Lower leg skin (tissue), 3 donors: ENCODE measurements around the gene OBP2A.

Experiments
- POLR2A ChIP-seq, 2 donors: fragments of 450-650 bp; IDR thresholded peaks; one replicate each; pipeline ENCODE4 v1.6.1; 2016 to 2017; ENCODE audit warnings: antibody characterized with exemption in 2 of 2, mild to moderate bottlenecking in 1 of 2, moderate library complexity in 1 of 2
- TF ChIP-seq, protein P1 (sequence below), 3 donors: fragments of 450-650 bp; IDR thresholded peaks; one replicate each; pipeline ENCODE4 v1.5.1; 2016; ENCODE audit warnings: antibody characterized with exemption in 3 of 3, mild to moderate bottlenecking in 3 of 3, moderate library complexity in 2 of 3

DNA sequence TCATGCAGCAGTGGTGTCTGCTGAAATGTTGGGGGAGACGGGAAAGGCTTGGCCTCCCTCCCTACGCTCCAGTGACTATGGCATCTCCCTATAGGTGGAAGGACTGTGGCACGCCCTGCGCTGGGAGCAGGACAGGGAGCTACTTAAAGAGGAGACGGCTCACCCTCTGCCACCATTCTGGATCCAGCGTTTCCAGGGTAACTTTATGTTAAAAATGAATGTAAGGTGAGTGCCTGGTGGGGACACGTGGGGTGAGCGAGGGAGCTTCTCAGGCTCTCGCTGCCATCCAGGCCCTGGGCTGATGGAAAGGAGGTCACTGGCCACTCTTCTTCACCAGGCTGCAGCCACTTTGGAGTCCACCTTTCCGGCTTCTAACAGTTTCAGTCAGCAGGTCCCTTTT lies 31.3 kb downstream of the OBP2A start:
- TF ChIP-seq, protein P1, sequence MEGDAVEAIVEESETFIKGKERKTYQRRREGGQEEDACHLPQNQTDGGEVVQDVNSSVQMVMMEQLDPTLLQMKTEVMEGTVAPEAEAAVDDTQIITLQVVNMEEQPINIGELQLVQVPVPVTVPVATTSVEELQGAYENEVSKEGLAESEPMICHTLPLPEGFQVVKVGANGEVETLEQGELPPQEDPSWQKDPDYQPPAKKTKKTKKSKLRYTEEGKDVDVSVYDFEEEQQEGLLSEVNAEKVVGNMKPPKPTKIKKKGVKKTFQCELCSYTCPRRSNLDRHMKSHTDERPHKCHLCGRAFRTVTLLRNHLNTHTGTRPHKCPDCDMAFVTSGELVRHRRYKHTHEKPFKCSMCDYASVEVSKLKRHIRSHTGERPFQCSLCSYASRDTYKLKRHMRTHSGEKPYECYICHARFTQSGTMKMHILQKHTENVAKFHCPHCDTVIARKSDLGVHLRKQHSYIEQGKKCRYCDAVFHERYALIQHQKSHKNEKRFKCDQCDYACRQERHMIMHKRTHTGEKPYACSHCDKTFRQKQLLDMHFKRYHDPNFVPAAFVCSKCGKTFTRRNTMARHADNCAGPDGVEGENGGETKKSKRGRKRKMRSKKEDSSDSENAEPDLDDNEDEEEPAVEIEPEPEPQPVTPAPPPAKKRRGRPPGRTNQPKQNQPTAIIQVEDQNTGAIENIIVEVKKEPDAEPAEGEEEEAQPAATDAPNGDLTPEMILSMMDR (IDR thresholded peaks at IDR 0.05): no peak
- TF ChIP-seq POLR2A (IDR thresholded peaks at IDR 0.05): no peak
